ENCODE data around the gene FOXJ2. TPM values are rescaled to one million over a fixed set of nuclear protein-coding genes. Genes with fewer than 3 reads are reported as not detected.

Gene FOXJ2
- total and polyA plus RNA-seq, 2 of the 4 experiments (the other 2 are of a cell fraction), result 3.0 to 8.4 TPM

GRCh38 chr12:8087666-8088065 is 55.1 kb downstream of the FOXJ2 start:
- WGBS, 2 experiments (ENCODE audit: extremely low coverage in 2 of 2, insufficient read length in 1 of 2), result no CpG with 5 or more reads among the region's 2 CpGs
- Histone ChIP-seq H3K36me3 (ENCODE audit: control insufficient read depth, insufficient read depth, low read length) (peaks cover 20% of the 10 kb centered on the region), H3K14ac (replicated peaks; ENCODE audit: low read depth, low read length) (no peak overlapping the region), H3K4me2 (ENCODE audit: low read depth, low read length) (no peak overlapping the region), H2BK5ac (ENCODE audit: low read depth, low read length, poor library complexity, severe bottlenecking) (no peak overlapping the region), H2AK5ac (ENCODE audit: low read depth, low read length) (no peak overlapping the region), H4K5ac (ENCODE audit: low read depth, low read length) (no peak overlapping the region), H3K27me3 (ENCODE audit: control insufficient read depth, insufficient read depth, low read length) (no peaks in the 10 kb centered on the region), H3K9ac (ENCODE audit: low read depth, low read length) (no peak overlapping the region), H2BK120ac (ENCODE audit: low read depth, low read length) (no peak overlapping the region), H3K9me1 (ENCODE audit: insufficient read depth, low read length) (0 out of 2 replicates have a peak, but pooled peaks cover 3% of the 10 kb centered on the region), H3K56ac (ENCODE audit: extremely low read depth, insufficient read depth, low read length) (no peak overlapping the region), H3K4ac (ENCODE audit: low read depth, low read length) (no peak overlapping the region), H3K4me1 (ENCODE audit: control insufficient read depth, insufficient read depth, low read length) (no peaks in the 10 kb centered on the region), H4K8ac (ENCODE audit: low read depth in 2 of 2, low read length in 2 of 2) (no peak overlapping the region), H3K27ac (ENCODE audit: insufficient read depth, low read length) (no peak overlapping the region), H3K9me3 (ENCODE audit: control insufficient read depth, insufficient read depth, low read length) (no peaks in the 10 kb centered on the region), H3K79me1 (ENCODE audit: low read depth in 1 of 2, low read length in 2 of 2) (peaks cover 12 to 46% of the 10 kb centered on the region in 2 experiments), H2BK20ac (ENCODE audit: low read depth, low read length) (no peak overlapping the region), H2AFZ (replicated peaks; ENCODE audit: low read length, poor library complexity) (no peak overlapping the region), H3K18ac (ENCODE audit: low read depth, low read length) (no peak overlapping the region), H3K4me3 (ENCODE audit: insufficient read depth, low read depth, low read length) (no peak overlapping the region), H4K20me1 (ENCODE audit: insufficient read depth, low read length) (0 out of 2 replicates have a peak, but pooled peaks cover 6% of the 10 kb centered on the region), H2AK9ac (replicated peaks; ENCODE audit: low read depth, low read length, poor library complexity) (no peak overlapping the region), H4K91ac (ENCODE audit: insufficient read depth, low read depth, low read length) (no peak overlapping the region), H2BK15ac (ENCODE audit: low read depth, low read length) (no peak overlapping the region), H3K23ac (ENCODE audit: low read depth, low read length) (no peak overlapping the region)
- CTCF ChIA-PET, result interaction anchor here (1.1 kb wide), 1 partner anchor 42 kb away, joined by 3 read pairs; no protein-coding TSS in a partner anchor
- POLR2A ChIA-PET (ENCODE audit: unreplicated experiment), result no interaction called here
- intact Hi-C loops (cut with micrococcal nuclease) (no loop called here), dilution Hi-C loops (cut with HindIII; ENCODE audit: low sequenced_read_pairs, unreplicated experiment) (no loop called here), in situ Hi-C loops (cut with MboI; ENCODE audit: low sequenced_read_pairs) (no loop called here)
- no peak for TF ChIP-seq BHLHE40 (IDR thresholded peaks at IDR 0.05; ENCODE audit: low read depth, low read length)
- TF ChIP-seq MXI1 (IDR thresholded peaks at IDR 0.05; ENCODE audit: borderline replicate concordance, low read depth, low read length), result no peak
- no peak for TF ChIP-seq FOS (IDR thresholded peaks at IDR 0.05; ENCODE audit: low read depth, low read length)
- no peak for TF ChIP-seq MAFK (IDR thresholded peaks at IDR 0.05; ENCODE audit: low read depth, low read length)
- no peak for TF ChIP-seq MAZ (IDR thresholded peaks at IDR 0.05; ENCODE audit: borderline replicate concordance, low read depth, low read length)
- DNase-seq (no peak), ATAC-seq (ENCODE audit: low read depth) (no peak)
- no TSS peak for BruUV-seq (replicated peaks)

Data from IMR-90 (cell line).